ENCODE measurements around the gene GNG2.

GNG2 gene

DNA sequence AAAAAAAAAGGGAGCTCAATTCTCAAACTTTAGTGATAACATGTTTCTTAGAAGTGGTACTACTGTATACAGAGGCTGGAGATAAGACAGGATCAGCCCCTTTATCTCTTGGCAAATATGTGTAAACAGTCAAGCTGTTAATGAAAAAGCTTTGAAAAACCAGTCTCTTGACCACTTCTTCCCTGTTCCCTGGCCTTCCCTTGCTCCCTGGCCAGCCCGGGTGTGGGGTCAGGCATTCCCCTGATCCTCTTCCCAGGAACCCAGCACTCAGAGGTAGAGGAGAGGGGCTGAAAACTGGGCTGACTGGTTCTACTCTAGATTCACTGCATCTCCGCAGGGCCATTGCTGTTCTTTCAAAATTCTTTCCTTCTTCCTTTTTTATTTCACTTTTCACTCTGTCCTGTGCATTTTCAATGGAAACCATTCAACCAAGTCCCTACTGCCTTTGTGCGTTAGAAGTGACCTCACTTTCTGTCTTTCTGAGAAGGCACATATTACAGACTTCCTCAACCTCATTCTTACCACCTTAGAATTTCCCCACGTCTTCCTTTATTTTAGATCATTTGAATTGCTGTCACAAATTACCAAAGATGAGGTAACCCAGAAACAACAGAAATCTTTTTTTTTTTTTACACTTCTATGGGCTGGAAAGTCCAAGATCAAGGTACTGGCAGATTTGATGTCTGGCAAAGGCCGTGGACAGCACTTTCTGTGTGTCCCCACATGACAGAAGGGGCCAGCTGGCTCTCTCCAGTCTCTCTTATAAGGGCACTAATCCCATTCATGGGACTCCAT is 5.7 kb downstream of the GNG2 start:
- Histone ChIP-seq H3K27ac (no peak overlapping the region), H3K36me3 (replicated peaks) (no peaks in the 10 kb centered on the region), H3K27me3 (replicated peaks) (no peaks in the 10 kb centered on the region), H3K4me3 (ENCODE audit: low read depth, low read length) (no peak overlapping the region)
- in situ Hi-C loops (cut with HindIII; ENCODE audit: low pct_ligation_motif_present, low sequenced_read_pairs) = no loop called here
- TF ChIP-seq, protein P1, sequence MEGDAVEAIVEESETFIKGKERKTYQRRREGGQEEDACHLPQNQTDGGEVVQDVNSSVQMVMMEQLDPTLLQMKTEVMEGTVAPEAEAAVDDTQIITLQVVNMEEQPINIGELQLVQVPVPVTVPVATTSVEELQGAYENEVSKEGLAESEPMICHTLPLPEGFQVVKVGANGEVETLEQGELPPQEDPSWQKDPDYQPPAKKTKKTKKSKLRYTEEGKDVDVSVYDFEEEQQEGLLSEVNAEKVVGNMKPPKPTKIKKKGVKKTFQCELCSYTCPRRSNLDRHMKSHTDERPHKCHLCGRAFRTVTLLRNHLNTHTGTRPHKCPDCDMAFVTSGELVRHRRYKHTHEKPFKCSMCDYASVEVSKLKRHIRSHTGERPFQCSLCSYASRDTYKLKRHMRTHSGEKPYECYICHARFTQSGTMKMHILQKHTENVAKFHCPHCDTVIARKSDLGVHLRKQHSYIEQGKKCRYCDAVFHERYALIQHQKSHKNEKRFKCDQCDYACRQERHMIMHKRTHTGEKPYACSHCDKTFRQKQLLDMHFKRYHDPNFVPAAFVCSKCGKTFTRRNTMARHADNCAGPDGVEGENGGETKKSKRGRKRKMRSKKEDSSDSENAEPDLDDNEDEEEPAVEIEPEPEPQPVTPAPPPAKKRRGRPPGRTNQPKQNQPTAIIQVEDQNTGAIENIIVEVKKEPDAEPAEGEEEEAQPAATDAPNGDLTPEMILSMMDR (IDR thresholded peaks at IDR 0.05; ENCODE audit: low read depth, low read length, missing control alignments) = no peak
- DNase-seq = no peak

DNA sequence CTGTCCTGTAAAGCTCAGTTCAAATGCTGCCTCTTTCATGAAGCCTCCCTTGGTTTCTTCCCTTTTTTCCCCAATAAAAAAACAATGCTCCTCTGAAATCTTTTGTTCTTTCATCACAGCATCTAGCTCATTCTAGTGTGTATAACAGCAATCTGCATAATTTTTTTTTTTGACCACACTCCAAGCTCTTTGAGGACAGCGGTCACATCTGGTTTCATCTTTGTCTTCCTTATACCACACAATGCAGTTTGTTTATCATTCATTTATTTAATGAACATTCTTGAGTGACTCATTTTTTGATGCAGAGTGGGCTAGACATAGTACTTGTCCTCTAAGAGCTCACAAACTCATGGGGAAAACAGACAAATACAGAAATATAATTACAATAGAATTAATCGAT is 7.3 kb downstream of the GNG2 start:
- TF ChIP-seq, protein P1 (IDR thresholded peaks at IDR 0.05; ENCODE audit: low read depth, low read length, missing control alignments) = no peak
- no peaks in the 10 kb centered on the region for H3K36me3 ChIP-seq (replicated peaks)
- no peak overlapping the region for H3K27ac ChIP-seq
- DNase-seq = no peak
- in situ Hi-C loops (cut with HindIII; ENCODE audit: low pct_ligation_motif_present, low sequenced_read_pairs) = no loop called here
- no peaks in the 10 kb centered on the region for H3K27me3 ChIP-seq (replicated peaks)
- no peak overlapping the region for H3K4me3 ChIP-seq (ENCODE audit: low read depth, low read length)

DNA sequence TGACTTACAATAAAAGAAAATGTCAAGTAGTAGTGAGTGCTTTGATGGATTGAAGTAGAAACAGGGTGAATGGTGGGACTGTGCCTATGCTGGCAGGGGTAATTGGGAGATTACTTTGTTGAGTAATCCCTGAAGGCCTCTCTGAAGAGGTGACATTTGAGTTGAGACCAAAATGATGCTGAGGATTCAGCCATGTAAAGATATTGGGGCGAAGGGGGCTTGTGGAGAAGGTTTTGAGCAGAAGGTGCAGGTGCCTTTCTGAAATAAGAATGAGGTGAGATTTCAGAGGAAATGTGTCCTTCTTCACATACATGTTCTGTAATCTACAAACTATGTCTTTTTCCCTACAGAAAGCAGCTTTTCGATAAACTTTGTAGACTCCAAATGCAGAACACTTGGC is 8.0 kb downstream of the GNG2 start:
- DNase-seq = no peak
- no peaks in the 10 kb centered on the region for H3K27me3 ChIP-seq (replicated peaks)
- TF ChIP-seq, protein P1 (IDR thresholded peaks at IDR 0.05; ENCODE audit: low read depth, low read length, missing control alignments) = no peak
- no peak overlapping the region for H3K4me3 ChIP-seq (ENCODE audit: low read depth, low read length)
- no peaks in the 10 kb centered on the region for H3K36me3 ChIP-seq (replicated peaks)
- H3K27ac ChIP-seq = no peak overlapping the region
- in situ Hi-C loops (cut with HindIII; ENCODE audit: low pct_ligation_motif_present, low sequenced_read_pairs) = no loop called here

DNA sequence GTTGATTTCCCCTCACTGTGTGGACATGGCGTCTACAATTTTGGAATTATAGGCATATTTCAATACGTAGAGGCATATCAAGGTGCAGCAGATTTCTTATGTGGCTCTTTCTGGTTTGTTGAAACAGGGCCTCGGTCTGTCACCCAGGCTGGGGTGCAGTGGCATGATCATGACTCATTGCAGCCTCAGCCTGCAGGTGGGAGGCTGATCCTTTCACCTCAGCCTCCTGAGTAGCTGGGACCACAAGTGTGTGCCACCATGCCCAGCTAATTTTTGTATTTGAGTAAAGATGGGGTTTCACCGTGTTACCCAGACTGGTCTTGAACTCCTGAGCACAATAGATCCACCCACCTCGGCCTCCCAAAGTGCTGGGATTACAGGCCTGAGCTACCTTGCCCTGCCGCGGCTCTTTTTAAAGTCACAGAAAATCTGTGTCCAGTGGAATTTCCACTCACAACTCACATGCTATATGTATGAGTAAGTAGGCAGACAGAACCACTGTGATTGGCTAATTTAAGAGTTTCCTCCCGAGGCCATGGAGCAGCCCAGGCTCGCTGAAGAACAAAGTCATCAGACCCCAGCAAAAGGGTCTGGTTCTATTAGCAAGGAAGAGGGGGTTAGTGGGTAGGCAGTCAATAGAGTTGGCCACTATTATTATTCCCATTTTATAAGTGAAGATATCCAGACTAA is 9.1 kb downstream of the GNG2 start:
- H3K27me3 ChIP-seq (replicated peaks) = no peaks in the 10 kb centered on the region
- no peak for DNase-seq
- no peak overlapping the region for H3K4me3 ChIP-seq (ENCODE audit: low read depth, low read length)
- TF ChIP-seq, protein P1 (IDR thresholded peaks at IDR 0.05; ENCODE audit: low read depth, low read length, missing control alignments) = no peak
- H3K36me3 ChIP-seq (replicated peaks) = no peaks in the 10 kb centered on the region
- no peak overlapping the region for H3K27ac ChIP-seq
- in situ Hi-C loops (cut with HindIII; ENCODE audit: low pct_ligation_motif_present, low sequenced_read_pairs) = no loop called here

DNA sequence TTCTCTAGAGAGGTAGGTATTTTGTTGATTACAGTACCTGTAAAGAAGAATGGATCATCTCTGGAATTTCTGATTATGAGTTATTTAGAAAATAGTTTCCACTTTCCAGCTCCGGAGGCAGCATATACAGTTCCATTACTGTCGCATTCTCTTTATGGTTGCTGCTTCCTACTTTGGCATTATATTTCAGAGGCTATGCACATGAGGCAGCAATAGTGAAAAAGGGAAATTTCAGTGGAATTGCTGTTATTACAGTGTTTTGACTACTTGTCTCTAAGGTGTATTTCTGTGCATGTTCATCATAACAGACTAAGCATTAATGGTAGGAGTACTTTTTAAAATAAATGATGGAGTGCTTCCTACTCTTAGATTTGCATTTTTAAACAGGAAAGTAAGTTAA is 10.2 kb downstream of the GNG2 start:
- in situ Hi-C loops (cut with HindIII; ENCODE audit: low pct_ligation_motif_present, low sequenced_read_pairs) = no loop called here
- Histone ChIP-seq H3K27me3 (replicated peaks) (no peaks in the 10 kb centered on the region), H3K4me3 (ENCODE audit: low read depth, low read length) (no peak overlapping the region), H3K27ac (no peak overlapping the region), H3K36me3 (replicated peaks) (no peaks in the 10 kb centered on the region)
- TF ChIP-seq, protein P1 (IDR thresholded peaks at IDR 0.05; ENCODE audit: low read depth, low read length, missing control alignments) = no peak
- DNase-seq = no peak
